22Rv1 (cell line): ENCODE results near the gene NUP188.

Experiments
- CTCF ChIP-seq: fragments of 450-650 bp; IDR thresholded peaks from 2 replicates; pipeline ENCODE4 v1.5.1; 2017; ENCODE audit warnings: mild to moderate bottlenecking
- ZFX ChIP-seq: fragments of 450-650 bp; IDR thresholded peaks from 2 replicates; pipeline ENCODE4 v1.6.1; 2017; ENCODE audit warnings: antibody characterized with exemption, borderline replicate concordance

- TF ChIP-seq CTCF (no peak), ZFX (no peak)
These were observed 39.2 kb downstream of the NUP188 start for GRCh38 chr9:128986671-128987070.
